Fibroblast of skin of right quadriceps (primary cell): Measurements from ENCODE around the gene GRK4.
"Not testable (repeated sequence)": the region's sequence is repeated elsewhere in the genome, so short reads cannot be mapped to it uniquely, and the experiment has no call there.

ENCODE experiments used
- DNase-seq: peaks from one replicate; pipeline ENCODE4 v3.0.0-alpha.2; 2013

The GRK4 gene

GRCh38 chr4:2963175-2963965, at the start of gene GRK4, which contains the start of gene NOP14:
TSS of gene GRK4 (plus strand) at chr4:2963571. CDS start at chr4:2964071, 500 bp downstream.
TSS of gene NOP14 (minus strand) at chr4:2963406. CDS start at chr4:2963319, 87 bp downstream.
- peak; percentile 98 for DNase-seq

DNA sequence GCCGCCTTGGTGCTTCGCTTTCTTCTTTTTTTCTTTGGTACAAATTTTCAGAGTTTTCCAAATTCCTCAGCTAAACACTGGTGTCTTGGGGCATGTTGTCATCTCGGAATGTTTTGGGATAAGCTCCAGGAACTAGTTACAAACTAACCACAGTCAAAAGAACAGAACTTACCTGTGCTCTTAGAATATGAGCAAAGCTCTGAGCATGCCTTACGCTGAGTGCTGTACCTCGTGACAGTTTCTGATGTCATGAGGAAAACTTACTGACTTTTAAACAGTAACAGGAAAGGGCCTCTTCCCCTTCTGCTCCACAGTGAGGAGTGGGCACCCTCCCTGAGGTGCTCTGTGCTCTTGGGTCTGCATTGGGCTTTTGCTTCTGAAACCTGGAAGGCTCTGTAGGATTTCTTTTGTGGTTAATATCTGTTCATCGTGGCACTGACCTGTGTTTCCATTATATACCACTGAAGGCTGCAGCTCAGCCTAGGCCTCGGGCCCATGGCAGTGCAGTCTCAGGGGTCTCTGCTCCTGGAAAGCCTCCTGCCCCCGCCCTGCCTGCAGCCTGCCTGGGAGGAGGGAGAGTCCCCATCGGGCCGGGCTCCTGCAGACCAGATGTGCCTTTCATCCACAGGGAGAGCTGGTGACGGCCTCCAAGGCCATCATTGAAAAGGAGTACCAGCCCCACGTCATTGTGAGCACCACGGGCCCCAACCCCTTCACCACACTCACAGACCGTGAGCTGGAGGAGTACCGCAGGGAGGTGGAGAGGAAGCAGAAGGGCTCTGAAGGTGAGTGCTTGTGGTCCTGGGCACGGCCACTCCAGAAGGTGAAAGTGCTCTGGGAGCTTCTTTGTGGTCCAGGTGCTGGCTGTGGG, 48.9 kb upstream of the GRK4 start:
- DNase-seq: no peak

- no peak for DNase-seq
These were observed 47.6 kb upstream of the GRK4 start for GRCh38 chr4:2915789-2916188.

DNA sequence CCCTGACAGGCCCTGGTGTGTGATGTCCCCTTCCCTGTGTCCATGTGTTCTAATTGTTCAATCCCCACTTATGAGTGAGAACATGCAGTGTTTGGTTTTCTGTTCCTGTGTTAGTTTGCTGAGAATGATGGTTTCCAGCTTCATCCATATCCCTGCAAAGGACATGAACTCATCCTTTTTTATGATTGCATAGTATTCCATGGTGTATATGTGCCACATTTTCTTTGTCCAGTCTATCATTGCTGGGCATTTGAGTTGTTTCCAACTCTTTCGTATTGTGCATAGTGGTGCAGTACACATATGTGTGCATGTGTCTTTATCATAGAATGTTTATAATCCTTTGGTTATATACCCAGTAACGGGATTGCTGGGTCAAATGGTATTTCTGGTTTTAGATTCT, 46.7 kb upstream of the GRK4 start:
- not testable (repeated sequence) for DNase-seq

- DNase-seq: not testable (repeated sequence)
These were observed 45.1 kb upstream of the GRK4 start for GRCh38 chr4:2918300-2918699.

DNA sequence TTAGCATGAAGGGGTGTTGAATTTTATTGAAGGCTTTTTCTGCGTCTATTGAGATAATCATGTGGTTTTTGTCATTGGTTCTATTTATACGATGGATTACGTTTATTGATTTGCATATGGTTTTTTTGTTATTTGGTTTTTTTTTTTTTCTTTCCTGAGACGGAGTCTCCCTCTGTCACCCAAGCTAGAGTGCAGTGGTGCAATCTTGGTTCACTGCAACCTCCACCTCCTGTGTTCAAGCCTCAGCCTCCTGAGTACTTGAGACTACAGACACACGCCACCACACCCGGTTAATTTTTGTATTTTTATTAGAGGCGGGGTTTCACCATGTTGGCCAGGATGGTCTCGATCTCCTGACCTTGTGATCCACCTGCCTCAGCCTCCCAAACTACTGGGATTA, 44.7 kb upstream of the GRK4 start:
- DNase-seq: not testable (repeated sequence)

DNA sequence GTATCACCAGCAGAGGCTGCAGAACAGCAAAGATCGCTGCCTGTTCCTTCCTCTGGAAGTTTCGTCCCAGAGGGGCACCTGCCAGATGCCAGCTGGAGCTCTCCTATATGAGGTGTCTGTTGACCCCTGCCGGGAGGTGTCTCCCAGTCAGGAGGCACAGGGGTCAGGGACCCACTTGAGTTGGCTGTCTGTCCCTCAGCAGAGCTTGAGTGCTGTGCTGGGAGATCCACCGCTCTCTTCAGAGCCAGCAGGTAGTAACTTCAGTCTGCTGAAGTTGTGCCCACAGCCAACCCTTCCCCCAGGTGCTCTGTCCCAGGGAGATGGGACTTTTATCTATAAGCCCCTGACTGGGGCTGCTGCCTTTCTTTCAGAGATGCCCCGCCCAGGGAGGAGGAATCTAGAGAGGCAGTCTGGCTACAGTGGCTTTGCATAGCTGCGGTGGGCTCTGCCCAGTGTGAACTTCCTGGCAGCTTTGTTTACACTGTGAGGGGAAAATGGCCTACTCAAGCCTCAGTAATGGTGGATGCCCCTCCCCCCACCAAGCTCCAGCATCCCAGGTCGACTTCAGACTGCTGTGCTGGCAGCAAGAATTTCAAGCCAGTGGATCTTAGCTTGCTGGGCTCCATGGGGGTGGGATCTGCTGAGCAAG, 40.8 kb upstream of the GRK4 start:
- DNase-seq: peak; percentile 65

GRCh38 chr4:2923141-2923551, 40.2 kb upstream of the GRK4 start:
- DNase-seq: peak; percentile 22

- DNase-seq: no peak
These were observed 39.6 kb upstream of the GRK4 start for GRCh38 chr4:2923668-2924173.

DNA sequence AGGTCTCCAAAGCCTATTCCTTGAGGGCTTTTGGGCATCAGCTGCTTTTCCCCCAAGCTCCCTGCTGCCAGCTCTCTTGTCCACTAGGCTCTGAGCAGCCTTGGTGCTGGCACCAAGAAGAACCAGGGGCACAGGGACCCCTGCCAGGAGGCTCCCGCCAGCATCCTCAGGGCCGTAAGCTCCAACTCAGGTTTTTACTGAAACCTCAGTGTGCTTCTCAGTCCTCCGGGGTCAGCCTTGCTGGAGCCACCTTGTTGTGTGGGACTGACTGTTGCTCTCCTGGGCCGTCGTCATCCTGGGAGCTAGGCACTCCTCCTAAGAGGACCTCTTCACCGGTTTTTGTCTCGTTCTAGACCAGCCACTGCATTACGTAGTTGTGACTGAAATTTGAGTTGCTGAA, 39.1 kb upstream of the GRK4 start:
- DNase-seq: no peak

- no peak for DNase-seq
These were observed 38.5 kb upstream of the GRK4 start for GRCh38 chr4:2924765-2925301.

DNA sequence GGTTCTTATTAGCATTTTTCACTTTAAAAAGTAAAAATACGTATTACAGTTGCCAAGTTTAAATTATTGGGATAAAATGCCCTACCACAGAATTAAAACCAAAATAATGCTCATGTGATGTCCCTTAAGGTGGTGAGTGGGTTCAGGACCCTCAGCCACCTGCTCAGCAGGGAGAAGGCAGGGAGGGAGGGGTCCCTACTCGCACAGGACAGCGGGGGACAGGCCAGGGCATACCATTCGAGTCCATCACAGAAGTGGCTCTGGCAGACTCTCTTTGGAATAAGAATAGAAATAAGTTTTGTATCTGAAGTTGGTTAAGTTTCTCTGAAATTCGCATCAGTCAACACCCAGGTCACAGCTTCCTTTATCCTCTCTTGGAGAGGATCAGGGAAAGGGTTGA, 37.9 kb upstream of the GRK4 start:
- no peak for DNase-seq

GRCh38 chr4:2925931-2926860, 37.2 kb upstream of the GRK4 start:
- DNase-seq: no peak

DNA sequence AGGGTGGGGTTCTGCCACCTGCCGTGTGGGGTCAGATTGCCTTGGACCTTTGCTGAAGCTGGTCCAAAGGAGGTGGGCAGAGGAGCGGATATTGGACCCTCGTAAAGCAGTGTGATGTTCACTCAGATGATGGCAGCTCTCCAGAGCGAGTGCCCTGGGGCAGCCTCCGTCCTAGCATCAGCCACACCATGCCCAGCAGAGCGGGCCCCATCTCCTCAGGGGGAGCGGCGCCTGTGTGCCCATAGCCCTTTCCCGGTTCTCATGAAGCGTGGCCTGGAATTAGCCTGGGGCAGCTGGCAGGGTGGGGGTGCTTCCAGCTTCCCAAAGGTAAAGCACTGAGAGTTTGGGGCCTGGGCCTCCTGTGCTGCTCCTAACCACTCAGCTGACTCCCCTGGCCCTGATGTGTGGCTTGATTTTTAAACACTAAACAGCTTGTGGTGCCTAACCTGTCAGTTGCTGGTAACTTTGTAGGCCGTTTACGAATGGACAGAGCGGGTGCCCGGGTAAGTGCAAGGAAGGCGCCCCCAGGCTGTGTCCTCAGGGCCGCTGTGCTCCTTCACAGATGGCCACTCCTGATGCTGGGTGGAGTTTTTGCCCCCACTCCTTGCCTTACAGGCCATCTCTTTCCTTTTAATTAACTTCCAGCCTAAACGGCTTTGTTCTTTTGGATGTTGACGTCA, 36.2 kb upstream of the GRK4 start:
- DNase-seq: no peak

DNA sequence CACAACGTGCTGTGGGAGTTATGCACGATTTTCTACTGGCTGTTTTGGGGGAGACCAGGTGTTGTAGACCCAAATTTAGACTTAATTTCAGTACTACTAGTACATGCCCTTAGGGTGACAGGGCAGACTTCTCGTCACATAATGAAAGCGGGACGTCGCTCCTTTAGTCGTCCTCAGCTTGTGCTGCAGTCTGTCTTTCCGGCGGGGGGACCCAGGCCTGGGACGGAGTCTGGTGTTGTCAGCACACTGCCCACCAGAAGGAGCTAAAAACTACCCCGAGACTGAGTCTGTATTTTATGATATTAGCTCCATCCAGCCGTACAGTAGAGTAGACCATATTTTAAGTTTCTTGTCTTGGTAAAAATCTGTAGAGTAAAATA, 35.7 kb upstream of the GRK4 start:
- no peak for DNase-seq

GRCh38 chr4:2928242-2929176, 34.9 kb upstream of the GRK4 start:
- no peak for DNase-seq

- DNase-seq: no peak
These were observed 33.9 kb upstream of the GRK4 start for GRCh38 chr4:2929469-2929868.

GRCh38 chr4:2930135-2930757, 33.1 kb upstream of the GRK4 start:
- DNase-seq: no peak

- no peak for DNase-seq
These were observed 32.4 kb upstream of the GRK4 start for GRCh38 chr4:2930758-2931511.
